Coronary artery (tissue), 2 donors: ENCODE data around the gene MYOZ2.

ENCODE experiments used
- DNase-seq: peaks from one replicate; pipeline ENCODE4 v3.0.0-alpha.2; 2017; ENCODE audit warnings: low spot score
- H3K27ac ChIP-seq, 2 donors: fragments of 200-600 bp; sonication (generic); one replicate each; pipeline ENCODE4 v1.5.1; 2016 to 2019
- H3K4me3 ChIP-seq: fragments of 200-600 bp; sonication (generic); 2 replicates; pipeline ENCODE4 v1.5.1; 2016; ENCODE audit warnings: mild to moderate bottlenecking, moderate library complexity
- CTCF ChIP-seq: fragments of 200-600 bp; sonication (generic); IDR thresholded peaks from one replicate; pipeline ENCODE4 v1.5.1; 2019; ENCODE audit warnings: antibody characterized with exemption

Gene MYOZ2

GRCh38 chr4:119135721-119136121 is at the start of gene MYOZ2:
TSS of gene MYOZ2 (plus strand) at chr4:119135832. CDS start at chr4:119136526, 694 bp downstream.
- no peak for TF ChIP-seq CTCF
- Histone ChIP-seq H3K27ac (peak within 1 kb of the TSS; percentile 60 to 84), H3K4me3 (peak within 1 kb of the TSS; percentile 7)
- DNase-seq: no peak

- H3K4me3 ChIP-seq: no peak overlapping the region
- H3K27ac ChIP-seq: no peak overlapping the region
- DNase-seq: no peak
- no peak for TF ChIP-seq CTCF
Measured at GRCh38 chr4:119087121-119087520, 48.5 kb upstream of the MYOZ2 start.

GRCh38 chr4:119087656-119088055 is 48.0 kb upstream of the MYOZ2 start:
- H3K4me3 ChIP-seq: no peak overlapping the region
- DNase-seq: no peak
- no peak for TF ChIP-seq CTCF
- no peak overlapping the region for H3K27ac ChIP-seq

- Histone ChIP-seq H3K4me3 (no peak overlapping the region), H3K27ac (no peak overlapping the region)
- DNase-seq: no peak
- TF ChIP-seq CTCF: no peak
Measured at GRCh38 chr4:119093042-119093827, 42.4 kb upstream of the MYOZ2 start.

- no peak for TF ChIP-seq CTCF
- Histone ChIP-seq H3K4me3 (no peak overlapping the region), H3K27ac (no peak overlapping the region)
- no peak for DNase-seq
Measured at GRCh38 chr4:119097282-119097900, 38.2 kb upstream of the MYOZ2 start.

GRCh38 chr4:119098306-119098705 is 37.3 kb upstream of the MYOZ2 start:
- Histone ChIP-seq H3K4me3 (no peak overlapping the region), H3K27ac (no peak overlapping the region)
- DNase-seq: no peak
- TF ChIP-seq CTCF: no peak

- H3K27ac ChIP-seq: peak overlapping the region in 1 of 2 donors; percentile 9
- DNase-seq: no peak
- H3K4me3 ChIP-seq: no peak overlapping the region
- no peak for TF ChIP-seq CTCF
Measured at GRCh38 chr4:119099227-119099810, 36.3 kb upstream of the MYOZ2 start.
